Pancreas (tissue), 10 donors: Measurements from ENCODE around the gene SLC25A34. TPM values are rescaled to one million over a fixed set of nuclear protein-coding genes. Genes with fewer than 3 reads are reported as not detected.

ENCODE experiments used
- ATAC-seq, 4 donors: fragments of 200-7000 bp; cut with Tn5 transposase; one replicate each; pipeline versions ENCODE4 v1.8.0 to v1.9.1; 2020; ENCODE audit warnings: mild to moderate bottlenecking in 4 of 4, moderate library complexity in 4 of 4
- DNase-seq, 6 donors: peaks; one replicate each; pipeline ENCODE4 v3.0.0-alpha.2; 2020
- FAIRE-seq: peaks from 2 replicates; lab custom pipeline; 2012; peaks lifted over from hg19 to GRCh38; lab: Jason Lieb, UNC
- H3K27ac ChIP-seq, 4 donors: fragments of 200-600 bp; sonication (generic); 1 replicate in 3 of 4; 2 replicates in 1 of 4; pipeline versions ENCODE4 v1.5.0 to v1.8.0; 2020
- H3K27me3 ChIP-seq, 4 donors: fragments of 200-600 bp; one replicate each; pipeline ENCODE4 v1.8.0; 2021
- H3K36me3 ChIP-seq, 3 donors: fragments of 200-600 bp; sonication (generic) in 1 of 3; one replicate each; pipeline versions ENCODE4 v1.5.0 to v1.8.0; 2020 to 2021
- H3K4me1 ChIP-seq, 3 donors: fragments of 200-600 bp; one replicate each; pipeline ENCODE4 v1.8.0; 2021
- H3K4me3 ChIP-seq, 4 donors: fragments of 200-600 bp; sonication (generic) in 2 of 4; one replicate each; pipeline versions ENCODE4 v1.5.0 to v1.8.0; 2020 to 2021
- H3K9me3 ChIP-seq, 4 donors: fragments of 200-600 bp; one replicate each; pipeline ENCODE4 v1.8.0; 2021
- WGBS, 2 donors: extraction: QIAGEN DNeasy Blood & Tissue Kit; methylation state at CpG; one replicate each; pipeline ENCODE4 v1.1.7; 2013; 5-methylcytosine and 5-hydroxymethylcytosine counted together
- intact Hi-C, 3 donors: fragments of 100-400 bp; cut with DNase I; formaldehyde crosslinking; loops; one replicate each; pipeline versions ENCODE4 v1.11.1 to v1.14.2; 2022
- polyA plus RNA-seq, 2 donors: library from polyadenylated mRNA; stranded (reverse); fragments of 200-250 nt; gene quantifications; one replicate each; pipeline ENCODE4 v1.2.3, GENCODE V29; 2013
- total RNA-seq, 6 donors: library from RNA; stranded (reverse); fragmentation: NEBNext Ultra II Directional in 4 of 6; extraction: Animal tissue kit (Norgen Biotek cat#: 25700) in 4 of 6; gene quantifications; one replicate each; pipeline versions ENCODE4 v1.2.1 to v1.2.4, GENCODE V29; 2021 to 2023
- TF ChIP-seq, protein P1 (sequence below), 4 donors: fragments of 200-600 bp; sonication (generic) in 3 of 4; IDR thresholded peaks; one replicate each; pipeline versions ENCODE4 v1.5.0 to v1.8.0; 2021; ENCODE audit warnings: antibody characterized with exemption in 4 of 4
- donor health status: healthy with polysubstance abuse.
- donor health status: DM: no; HTN: no; CAD: no; lungs with moderate emphysema.
- donor health status: DM: no; HTN: no; CAD: no.
- donor health status: control.
- donor health status: control.
- donor health status: Bipolar disorder and iron deficiency.
- donor health status: DM: yes; HTN: yes; CAD: no.
- donor health status: DM: no; HTN: no; CAD: no.
- donor health status: DM: no; HTN: no; CAD: no.
- donor health status: DM: yes; HTN: yes; CAD: no.

Gene SLC25A34
- total and polyA plus RNA-seq, 8 donors: 0.57 to 6.9 (median 1.9) TPM

- WGBS, 2 donors: 55 to 62% methylated on average over 8 of the region's 8 CpGs
- TF ChIP-seq, protein P1, sequence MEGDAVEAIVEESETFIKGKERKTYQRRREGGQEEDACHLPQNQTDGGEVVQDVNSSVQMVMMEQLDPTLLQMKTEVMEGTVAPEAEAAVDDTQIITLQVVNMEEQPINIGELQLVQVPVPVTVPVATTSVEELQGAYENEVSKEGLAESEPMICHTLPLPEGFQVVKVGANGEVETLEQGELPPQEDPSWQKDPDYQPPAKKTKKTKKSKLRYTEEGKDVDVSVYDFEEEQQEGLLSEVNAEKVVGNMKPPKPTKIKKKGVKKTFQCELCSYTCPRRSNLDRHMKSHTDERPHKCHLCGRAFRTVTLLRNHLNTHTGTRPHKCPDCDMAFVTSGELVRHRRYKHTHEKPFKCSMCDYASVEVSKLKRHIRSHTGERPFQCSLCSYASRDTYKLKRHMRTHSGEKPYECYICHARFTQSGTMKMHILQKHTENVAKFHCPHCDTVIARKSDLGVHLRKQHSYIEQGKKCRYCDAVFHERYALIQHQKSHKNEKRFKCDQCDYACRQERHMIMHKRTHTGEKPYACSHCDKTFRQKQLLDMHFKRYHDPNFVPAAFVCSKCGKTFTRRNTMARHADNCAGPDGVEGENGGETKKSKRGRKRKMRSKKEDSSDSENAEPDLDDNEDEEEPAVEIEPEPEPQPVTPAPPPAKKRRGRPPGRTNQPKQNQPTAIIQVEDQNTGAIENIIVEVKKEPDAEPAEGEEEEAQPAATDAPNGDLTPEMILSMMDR (IDR thresholded peaks at IDR 0.05): no peak
- H3K9me3 ChIP-seq: no peaks in the 10 kb centered on the region
- H3K4me3 ChIP-seq: no peak overlapping the region
- peaks cover 4 to 10% (median 7%) of the 10 kb centered on the region in 3 donors for H3K4me1 ChIP-seq
- H3K27me3 ChIP-seq: no peaks in the 10 kb centered on the region
- FAIRE-seq: no peak
- ATAC-seq: no peak
- H3K36me3 ChIP-seq: no peaks in the 10 kb centered on the region
- intact Hi-C loops: no loop called here
- no peak overlapping the region for H3K27ac ChIP-seq
- DNase-seq: no peak
These were observed 25.5 kb downstream of the SLC25A34 start for GRCh38 chr1:15761366-15762128.

DNA sequence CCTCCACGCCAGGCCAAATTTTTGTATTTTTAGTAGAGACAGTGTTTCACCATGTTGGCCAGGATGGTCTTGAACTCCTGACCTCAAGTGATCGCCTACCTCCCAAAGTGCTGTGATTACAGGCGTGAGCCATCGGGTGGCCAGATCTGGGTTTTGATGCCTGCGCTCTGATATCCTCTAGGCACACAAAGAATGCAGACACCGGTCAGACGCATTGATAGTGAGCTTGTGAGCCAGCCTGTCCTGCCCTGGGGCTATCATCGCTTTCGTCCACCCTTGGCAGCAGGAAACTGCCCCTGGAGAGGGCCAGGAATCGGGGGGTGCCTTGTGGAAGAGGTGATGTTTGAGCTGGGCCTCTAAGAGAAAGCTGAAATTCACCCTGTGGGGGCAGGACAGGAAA lies 26.5 kb downstream of the SLC25A34 start:
- Histone ChIP-seq H3K27ac (no peak overlapping the region), H3K36me3 (no peaks in the 10 kb centered on the region), H3K27me3 (no peaks in the 10 kb centered on the region), H3K9me3 (no peaks in the 10 kb centered on the region), H3K4me3 (no peak overlapping the region), H3K4me1 (peaks cover 4 to 10% (median 7%) of the 10 kb centered on the region in 3 donors)
- WGBS, 2 donors: 80 to 84% methylated on average over 10 of the region's 10 CpGs
- DNase-seq: no peak
- FAIRE-seq: no peak
- TF ChIP-seq, protein P1 (IDR thresholded peaks at IDR 0.05): no peak
- intact Hi-C loops: no loop called here
- ATAC-seq: no peak

- TF ChIP-seq, protein P1 (IDR thresholded peaks at IDR 0.05): no peak
- ATAC-seq (peak; percentile 88 to 93 (median 92)), FAIRE-seq (no peak), DNase-seq (peak; percentile 77 to 94 (median 86))
- WGBS, 2 donors: 25% methylated on average over 10 of the region's 10 CpGs
- H3K4me1 ChIP-seq: peaks cover 4 to 10% (median 7%) of the 10 kb centered on the region in 3 donors
- intact Hi-C loops: no loop called here
- H3K4me3 ChIP-seq: peak overlapping the region in 3 of 4 donors; percentile 19 to 41 (median 31)
- no peaks in the 10 kb centered on the region for H3K27me3 ChIP-seq
- H3K36me3 ChIP-seq: peaks cover 0 to 4% (median 0%) of the 10 kb centered on the region in 3 donors
- no peaks in the 10 kb centered on the region for H3K9me3 ChIP-seq
- peak overlapping the region; percentile 36 to 74 (median 60) for H3K27ac ChIP-seq
These were observed 28.3 kb downstream of the SLC25A34 start for GRCh38 chr1:15764269-15764764.

GRCh38 chr1:15764890-15765289 lies 28.8 kb downstream of the SLC25A34 start:
- Histone ChIP-seq H3K4me3 (peak overlapping the region in 3 of 4 donors; percentile 19 to 41 (median 31)), H3K36me3 (peaks cover 0 to 4% (median 0%) of the 10 kb centered on the region in 3 donors), H3K4me1 (peaks cover 4 to 7% (median 6%) of the 10 kb centered on the region in 3 donors), H3K27ac (peak overlapping the region; percentile 36 to 74 (median 60)), H3K27me3 (no peaks in the 10 kb centered on the region), H3K9me3 (no peaks in the 10 kb centered on the region)
- intact Hi-C loops: no loop called here
- WGBS, 2 donors: 31 to 52% methylated on average over 15 of the region's 15 CpGs
- FAIRE-seq (no peak), ATAC-seq (peak in 3 of 4 donors; percentile 13 to 18 (median 17)), DNase-seq (peak in 3 of 6 donors; percentile 26 to 80 (median 60))
- TF ChIP-seq, protein P1 (IDR thresholded peaks at IDR 0.05): no peak
